Panc1 (cell line): ENCODE measurements around the gene GPR101. TPM values are rescaled to one million over a fixed set of nuclear protein-coding genes. Genes with fewer than 3 reads are reported as not detected.
A peak's percentile ranks its signal among the peaks of the same experiment; 100 is the strongest.

Experiments used
- ATAC-seq: fragments of 200-7000 bp; cut with Tn5 transposase; 2 replicates; pipeline ENCODE4 v1.9.1; 2020; ENCODE audit warnings: mild to moderate bottlenecking, moderate library complexity
- BruUV-seq: library from RNA; stranded (reverse); fragments of 400-500 nt; replicated peaks from 2 replicates; lab custom pipeline; 2021; lab: Mats Ljungman, UMichigan
- CTCF ChIA-PET: fragments of 300-600 bp; sonication (Branson Sonifier 250); formaldehyde crosslinking; loops from one replicate; lab custom pipeline; 2022; ENCODE audit warnings: antibody characterized with exemption; lab: Charles Lee
- POLR2A ChIA-PET: fragments of 300-600 bp; sonication (Branson Sonifier 250); formaldehyde crosslinking; loops from one replicate; lab custom pipeline; 2022; ENCODE audit warnings: antibody characterized with exemption; lab: Charles Lee
- DNase-seq: peaks from one replicate; pipeline ENCODE4 v3.0.0-alpha.2; 2010; ENCODE audit warnings: low read depth, low spot score
- H3K27ac ChIP-seq: 2 replicates; pipeline ENCODE4 v1.5.1; 2011; ENCODE audit warnings: mild to moderate bottlenecking, low read length, inconsistent platforms
- H3K27me3 ChIP-seq: fragments of 200-500 bp; sonication (Bioruptor generic); 2 replicates; pipeline ENCODE4 v1.6.0; 2014; ENCODE audit warnings: low read length, inconsistent platforms; ENCODE audit not compliant: control insufficient read depth, insufficient read depth
- H3K36me3 ChIP-seq: fragments of 200-500 bp; sonication (Bioruptor generic); 2 replicates; pipeline ENCODE4 v1.5.1; 2014; ENCODE audit warnings: inconsistent platforms, mild to moderate bottlenecking, low read length, moderate library complexity; ENCODE audit not compliant: control insufficient read depth, insufficient read depth
- H3K4me1 ChIP-seq: 2 replicates; pipeline ENCODE4 v1.5.1; 2011; ENCODE audit warnings: inconsistent platforms, mild to moderate bottlenecking, low read length, moderate library complexity; ENCODE audit not compliant: control insufficient read depth, insufficient read depth
- H3K4me3 ChIP-seq, 2 experiments: 2 replicates each; pipeline ENCODE4 v1.5.1; 2011 to 2012; ENCODE audit warnings: low read depth in 2 of 2, low read length in 2 of 2, mild to moderate bottlenecking in 2 of 2, inconsistent platforms in 1 of 2, moderate library complexity in 1 of 2
- H3K9me3 ChIP-seq: fragments of 200-500 bp; sonication (Bioruptor generic); 2 replicates; pipeline ENCODE4 v1.5.1; 2014; ENCODE audit warnings: low read depth, mild to moderate bottlenecking, inconsistent platforms, low read length, moderate library complexity; ENCODE audit not compliant: control insufficient read depth, insufficient read depth
- CTCF ChIP-seq: fragments of 450-650 bp; IDR thresholded peaks from 2 replicates; pipeline ENCODE4 v1.5.1; 2017; ENCODE audit warnings: mild to moderate bottlenecking
- POLR2AphosphoS5 ChIP-seq: IDR thresholded peaks from 2 replicates; pipeline ENCODE4 v1.6.1; 2012; ENCODE audit warnings: mild to moderate bottlenecking, low read depth, low read length, moderate library complexity
- TCF7L2 ChIP-seq: IDR thresholded peaks from 2 replicates; pipeline ENCODE4 v1.6.1; 2011; ENCODE audit warnings: mild to moderate bottlenecking, low read depth, low read length, inconsistent platforms
- in situ Hi-C: cut with HindIII; loops from 2 replicates; pipeline ENCODE4 v1.10.0; 2016; ENCODE audit warnings: low sequenced_read_pairs, low pct_unique_long_range_greater_than_20kb
- intact Hi-C: fragments of 100-400 bp; cut with micrococcal nuclease; formaldehyde crosslinking; loops from one replicate; pipeline ENCODE4 v1.10.0; 2022; ENCODE audit not compliant: unreplicated experiment
- total RNA-seq: library from RNA; stranded (reverse); gene quantifications from one replicate; pipeline ENCODE4 v1.2.1, GENCODE V29; 2021; ENCODE audit not compliant: unreplicated experiment
- TF ChIP-seq, protein P1 (sequence below), 2 experiments: IDR thresholded peaks; 2 replicates each; pipeline ENCODE4 v1.6.1; 2011 to 2012; ENCODE audit warnings: low read depth in 2 of 2, control low read depth in 1 of 2, low read length in 1 of 2, mild to moderate bottlenecking in 1 of 2, moderate library complexity in 1 of 2; ENCODE audit not compliant: insufficient read depth in 1 of 2

GPR101 gene
- total RNA-seq, 1 experiment from 2014 or later, result not detected

GRCh38 chrX:137058339-137059127 is 24.7 kb upstream of the GPR101 start:
- Histone ChIP-seq H3K27me3 (peaks cover 13% of the 10 kb centered on the region), H3K27ac (no peak overlapping the region), H3K4me3 (no peak overlapping the region), H3K9me3 (no peaks in the 10 kb centered on the region), H3K36me3 (no peaks in the 10 kb centered on the region; the same call in 1 of the 2 replicates), H3K4me1 (no peaks in the 10 kb centered on the region)
- BruUV-seq, result no TSS peak
- no peak for DNase-seq
- intact Hi-C loops, result no loop called here
- in situ Hi-C loops, result no loop called here
- ATAC-seq, result no peak
- TF ChIP-seq POLR2AphosphoS5 (no peak), TCF7L2 (no peak), CTCF (no peak)
- POLR2A ChIA-PET, result interaction anchor here (0.7 kb wide), 1 partner anchor 135 kb away, joined by 4 read pairs; no protein-coding TSS in a partner anchor
- CTCF ChIA-PET, result no interaction called here

GRCh38 chrX:137052643-137053235 is 18.9 kb upstream of the GPR101 start:
- BruUV-seq, result no TSS peak
- Histone ChIP-seq H3K36me3 (no peaks in the 10 kb centered on the region; the same call in 1 of the 2 replicates), H3K9me3 (no peaks in the 10 kb centered on the region), H3K27me3 (peaks cover 30% of the 10 kb centered on the region), H3K4me1 (peaks cover 5% of the 10 kb centered on the region), H3K4me3 (peak overlapping the region; percentile 48 to 74), H3K27ac (no peak overlapping the region)
- no peak for TF ChIP-seq TCF7L2
- TF ChIP-seq, protein P1, sequence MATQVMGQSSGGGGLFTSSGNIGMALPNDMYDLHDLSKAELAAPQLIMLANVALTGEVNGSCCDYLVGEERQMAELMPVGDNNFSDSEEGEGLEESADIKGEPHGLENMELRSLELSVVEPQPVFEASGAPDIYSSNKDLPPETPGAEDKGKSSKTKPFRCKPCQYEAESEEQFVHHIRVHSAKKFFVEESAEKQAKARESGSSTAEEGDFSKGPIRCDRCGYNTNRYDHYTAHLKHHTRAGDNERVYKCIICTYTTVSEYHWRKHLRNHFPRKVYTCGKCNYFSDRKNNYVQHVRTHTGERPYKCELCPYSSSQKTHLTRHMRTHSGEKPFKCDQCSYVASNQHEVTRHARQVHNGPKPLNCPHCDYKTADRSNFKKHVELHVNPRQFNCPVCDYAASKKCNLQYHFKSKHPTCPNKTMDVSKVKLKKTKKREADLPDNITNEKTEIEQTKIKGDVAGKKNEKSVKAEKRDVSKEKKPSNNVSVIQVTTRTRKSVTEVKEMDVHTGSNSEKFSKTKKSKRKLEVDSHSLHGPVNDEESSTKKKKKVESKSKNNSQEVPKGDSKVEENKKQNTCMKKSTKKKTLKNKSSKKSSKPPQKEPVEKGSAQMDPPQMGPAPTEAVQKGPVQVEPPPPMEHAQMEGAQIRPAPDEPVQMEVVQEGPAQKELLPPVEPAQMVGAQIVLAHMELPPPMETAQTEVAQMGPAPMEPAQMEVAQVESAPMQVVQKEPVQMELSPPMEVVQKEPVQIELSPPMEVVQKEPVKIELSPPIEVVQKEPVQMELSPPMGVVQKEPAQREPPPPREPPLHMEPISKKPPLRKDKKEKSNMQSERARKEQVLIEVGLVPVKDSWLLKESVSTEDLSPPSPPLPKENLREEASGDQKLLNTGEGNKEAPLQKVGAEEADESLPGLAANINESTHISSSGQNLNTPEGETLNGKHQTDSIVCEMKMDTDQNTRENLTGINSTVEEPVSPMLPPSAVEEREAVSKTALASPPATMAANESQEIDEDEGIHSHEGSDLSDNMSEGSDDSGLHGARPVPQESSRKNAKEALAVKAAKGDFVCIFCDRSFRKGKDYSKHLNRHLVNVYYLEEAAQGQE (IDR thresholded peaks at IDR 0.05; ENCODE audit: insufficient read depth in 1 of 2, low read depth in 2 of 2, low read length in 1 of 2), result no peak
- peak; percentile 11 for TF ChIP-seq CTCF
- in situ Hi-C loops (no loop called here), intact Hi-C loops (loop anchor here (1.0 kb wide), 1 partner anchor 97 kb away; no protein-coding TSS in a partner anchor)
- CTCF ChIA-PET, result interaction anchor here (0.6 to 0.8 kb wide), 5 partner anchors 83 to 629 kb away, joined by 3 to 4 read pairs (median 3); no protein-coding TSS in a partner anchor
- POLR2A ChIA-PET, result no interaction called here
- ATAC-seq (peak; percentile 43), DNase-seq (no peak)
